Stimulated activated CD4-positive, alpha-beta T cell treated with anti-CD3 and anti-CD28 coated beads, Interleukin-1b, Interleukin-23, amount 100 ng/mL, for 1 hour (primary cell): ENCODE data around the gene RASIP1.

Experiments
- DNase-seq, 2 donors: peaks; one replicate each; pipeline ENCODE4 v3.0.0-alpha.2; 2020; ENCODE audit warnings: low read depth in 2 of 2

Gene RASIP1

GRCh38 chr19:48674921-48675824 is 65.2 kb downstream of the RASIP1 start:
- DNase-seq, result peak; percentile 42 to 43

- DNase-seq, result no peak
Observed at GRCh38 chr19:48674216-48674809, 66.1 kb downstream of the RASIP1 start.

- no peak for DNase-seq
Observed at GRCh38 chr19:48673436-48674100, 66.8 kb downstream of the RASIP1 start.

GRCh38 chr19:48672994-48673393 is 67.4 kb downstream of the RASIP1 start, which contains the start of gene NTN5:
Gene NTN5, minus strand, starts transcription at chr19:48673017. Its CDS starts 2,031 bp downstream, at chr19:48670986.
- DNase-seq, result no peak

- DNase-seq, result no peak
Observed at GRCh38 chr19:48671446-48671995, 68.9 kb downstream of the RASIP1 start.

GRCh38 chr19:48670699-48671445 is 69.5 kb downstream of the RASIP1 start:
- no peak for DNase-seq
